ENCODE measurements around the gene SELENOO. TPM values are rescaled to one million over a fixed set of nuclear protein-coding genes. Genes with fewer than 3 reads are reported as not detected.

SELENOO gene
- total and polyA plus RNA-seq, 2 donors (not counting 1 experiment from before 2014, with no cell fraction given), result 62.1 to 74.6 TPM

DNA sequence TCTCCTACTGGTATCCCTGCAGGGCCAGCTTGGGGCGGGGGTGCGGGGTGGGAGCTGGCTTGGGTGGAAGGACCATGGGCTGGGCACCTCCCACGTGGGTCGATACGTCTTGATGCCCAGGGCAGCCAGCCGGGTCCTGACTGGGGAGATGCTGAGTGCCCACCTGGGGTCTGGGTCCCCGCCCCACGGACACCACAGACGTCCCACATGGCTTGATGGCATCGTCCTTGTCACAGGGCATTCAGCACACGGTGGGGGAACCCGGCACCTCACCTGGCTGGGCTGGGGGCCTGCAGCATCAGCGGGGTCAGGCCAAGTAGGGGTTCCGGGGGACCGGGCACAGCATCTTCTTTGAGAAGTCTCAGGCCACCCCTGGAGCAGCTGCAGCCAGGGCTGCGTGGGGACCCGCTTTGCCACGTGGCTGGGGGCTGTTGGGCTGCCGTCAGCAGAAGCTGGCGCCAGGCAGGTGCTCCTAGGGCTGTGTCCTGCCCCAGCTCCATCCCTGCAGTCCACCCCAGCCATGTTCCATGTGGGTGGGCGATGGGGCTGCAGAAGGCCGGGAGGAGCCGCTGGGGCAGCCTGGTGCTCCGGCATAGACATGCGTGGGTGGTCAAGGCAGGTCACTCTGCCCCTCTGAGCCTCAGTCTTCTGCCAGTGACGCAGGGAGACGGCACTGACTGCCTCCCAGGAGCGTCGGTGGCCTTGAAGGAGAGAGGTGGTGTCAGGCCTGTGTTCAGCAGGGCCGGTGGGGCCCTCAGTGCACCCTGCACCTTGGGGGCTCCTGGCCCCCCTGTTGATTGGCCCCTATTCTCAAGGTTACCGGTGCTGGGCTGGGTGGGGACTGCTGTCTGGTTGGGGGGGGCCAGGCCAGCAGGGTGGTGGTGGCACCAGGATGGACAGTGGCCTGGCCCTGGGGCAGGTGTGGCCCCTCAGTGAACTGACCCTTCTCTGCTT, 8.4 kb downstream of the SELENOO start:
- Histone ChIP-seq H3K27me3 (replicated peaks in 1 of 4; ENCODE audit: control extremely low read depth in 1 of 4, control insufficient read depth in 3 of 4, insufficient read depth in 4 of 4, low read length in 3 of 4) (no peaks in the 10 kb centered on the region), H3K4me2 (replicated peaks; ENCODE audit: low read depth, low read length, poor library complexity, severe bottlenecking) (no peak overlapping the region), H3K27ac (ENCODE audit: low read length in 2 of 2) (no peak overlapping the region), H3K79me2 (ENCODE audit: control insufficient read depth, insufficient read depth, low read length) (peaks cover 40% of the 10 kb centered on the region), H3K4me3 (ENCODE audit: control extremely low read depth in 1 of 5, extremely low read depth in 1 of 5, insufficient read depth in 1 of 5, low read depth in 2 of 5, low read length in 4 of 5) (no peak overlapping the region), H3K9ac (ENCODE audit: low read length) (no peak overlapping the region), H3K36me3 (replicated peaks in 1 of 2; ENCODE audit: control extremely low read depth in 1 of 2, control insufficient read depth in 1 of 2, extremely low read depth in 1 of 2, insufficient read depth in 2 of 2, low read length in 1 of 2) (peaks cover 3 to 45% of the 10 kb centered on the region in 2 experiments), H3K4me1 (ENCODE audit: control insufficient read depth in 2 of 2, insufficient read depth in 2 of 2, low read length in 2 of 2) (peaks cover 15 to 26% of the 10 kb centered on the region in 2 donors), H4K20me1 (ENCODE audit: control insufficient read depth, insufficient read depth, low read length, poor library complexity, severe bottlenecking) (peaks cover 78% of the 10 kb centered on the region), H3K9me3 (ENCODE audit: control extremely low read depth in 1 of 3, control insufficient read depth in 2 of 3, insufficient read depth in 1 of 3, low read length in 2 of 3) (no peaks in the 10 kb centered on the region), H2AFZ (ENCODE audit: insufficient read depth, low read depth, low read length, poor library complexity, severe bottlenecking) (no peak overlapping the region)
- intact Hi-C loops (cut with micrococcal nuclease), result loop anchor here (1.0 to 10.0 kb wide), 4 partner anchors 18 to 444 kb away; no protein-coding TSS in a partner anchor
- POLR2A ChIA-PET, result interaction anchor here (0.7 to 4.5 kb wide), 3 partner anchors 18 to 60 kb away, joined by 3 to 43 read pairs (median 5); no protein-coding TSS in a partner anchor
- DNase-seq, result no peak
- Mint-ChIP-seq H3K9me3 (ENCODE audit: insufficient read depth) (no peaks in the 10 kb centered on the region), H3K4me1 (peaks cover 35% of the 10 kb centered on the region), H3K27ac (peak overlapping the region; percentile 27), H3K27me3 (no peaks in the 10 kb centered on the region), H3K4me3 (no peak overlapping the region)
- WGBS (ENCODE audit: insufficient coverage), result 82% methylated on average over 31 of the region's 31 CpGs
- CTCF ChIA-PET, result interaction anchor here (0.6 to 5.2 kb wide), 9 partner anchors 15 to 405 kb away, joined by 3 to 75 read pairs (median 4); no protein-coding TSS in a partner anchor
- no peak for TF ChIP-seq EZH2 (IDR thresholded peaks at IDR 0.05; ENCODE audit: borderline replicate concordance, insufficient read depth, low read depth, low read length, poor library complexity, severe bottlenecking)
- peak; percentile 1 for ATAC-seq (ENCODE audit: low read depth)

DNA sequence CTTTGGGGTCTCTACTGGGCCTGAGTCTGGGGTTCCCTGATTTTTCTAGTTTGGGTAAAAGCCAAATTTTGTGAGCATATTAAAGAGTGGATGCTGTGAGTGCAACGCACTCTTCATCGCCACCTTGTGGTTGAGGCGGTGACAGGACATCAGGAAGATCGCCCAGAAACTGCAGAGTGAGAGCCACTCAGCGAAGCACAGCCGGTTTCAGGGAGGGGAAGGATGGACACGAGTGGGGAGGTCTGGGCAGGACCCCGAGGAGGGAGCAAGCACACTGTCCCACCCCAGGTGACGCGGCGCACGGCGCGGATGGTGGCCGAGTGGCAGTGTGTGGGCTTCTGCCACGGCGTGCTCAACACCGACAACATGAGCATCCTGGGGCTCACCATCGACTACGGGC, 9.1 kb downstream of the SELENOO start:
- Histone ChIP-seq H3K27me3 (replicated peaks in 1 of 4; ENCODE audit: control extremely low read depth in 1 of 4, control insufficient read depth in 3 of 4, insufficient read depth in 4 of 4, low read length in 3 of 4) (no peaks in the 10 kb centered on the region), H3K9ac (ENCODE audit: low read length) (no peak overlapping the region), H3K4me2 (replicated peaks; ENCODE audit: low read depth, low read length, poor library complexity, severe bottlenecking) (no peak overlapping the region), H2AFZ (ENCODE audit: insufficient read depth, low read depth, low read length, poor library complexity, severe bottlenecking) (no peak overlapping the region), H3K9me3 (ENCODE audit: control extremely low read depth in 1 of 3, control insufficient read depth in 2 of 3, insufficient read depth in 1 of 3, low read length in 2 of 3) (no peaks in the 10 kb centered on the region), H3K4me3 (ENCODE audit: control extremely low read depth in 1 of 5, extremely low read depth in 1 of 5, insufficient read depth in 1 of 5, low read depth in 2 of 5, low read length in 4 of 5) (no peak overlapping the region), H3K79me2 (ENCODE audit: control insufficient read depth, insufficient read depth, low read length) (peaks cover 36% of the 10 kb centered on the region), H3K36me3 (replicated peaks in 1 of 2; ENCODE audit: control extremely low read depth in 1 of 2, control insufficient read depth in 1 of 2, extremely low read depth in 1 of 2, insufficient read depth in 2 of 2, low read length in 1 of 2) (peaks cover 0 to 45% of the 10 kb centered on the region in 2 experiments), H3K4me1 (ENCODE audit: control insufficient read depth in 2 of 2, insufficient read depth in 2 of 2, low read length in 2 of 2) (peaks cover 15 to 26% of the 10 kb centered on the region in 2 donors), H4K20me1 (ENCODE audit: control insufficient read depth, insufficient read depth, low read length, poor library complexity, severe bottlenecking) (peaks cover 81% of the 10 kb centered on the region), H3K27ac (ENCODE audit: low read length in 2 of 2) (no peak overlapping the region)
- WGBS (ENCODE audit: insufficient coverage), result 63% methylated on average over 20 of the region's 20 CpGs
- peak overlapping the region; percentile 27 for H3K27ac Mint-ChIP-seq
- TF ChIP-seq, protein P1, sequence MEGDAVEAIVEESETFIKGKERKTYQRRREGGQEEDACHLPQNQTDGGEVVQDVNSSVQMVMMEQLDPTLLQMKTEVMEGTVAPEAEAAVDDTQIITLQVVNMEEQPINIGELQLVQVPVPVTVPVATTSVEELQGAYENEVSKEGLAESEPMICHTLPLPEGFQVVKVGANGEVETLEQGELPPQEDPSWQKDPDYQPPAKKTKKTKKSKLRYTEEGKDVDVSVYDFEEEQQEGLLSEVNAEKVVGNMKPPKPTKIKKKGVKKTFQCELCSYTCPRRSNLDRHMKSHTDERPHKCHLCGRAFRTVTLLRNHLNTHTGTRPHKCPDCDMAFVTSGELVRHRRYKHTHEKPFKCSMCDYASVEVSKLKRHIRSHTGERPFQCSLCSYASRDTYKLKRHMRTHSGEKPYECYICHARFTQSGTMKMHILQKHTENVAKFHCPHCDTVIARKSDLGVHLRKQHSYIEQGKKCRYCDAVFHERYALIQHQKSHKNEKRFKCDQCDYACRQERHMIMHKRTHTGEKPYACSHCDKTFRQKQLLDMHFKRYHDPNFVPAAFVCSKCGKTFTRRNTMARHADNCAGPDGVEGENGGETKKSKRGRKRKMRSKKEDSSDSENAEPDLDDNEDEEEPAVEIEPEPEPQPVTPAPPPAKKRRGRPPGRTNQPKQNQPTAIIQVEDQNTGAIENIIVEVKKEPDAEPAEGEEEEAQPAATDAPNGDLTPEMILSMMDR (IDR thresholded peaks at IDR 0.05), result peak; percentile 85
- TF ChIP-seq EZH2 (IDR thresholded peaks at IDR 0.05; ENCODE audit: borderline replicate concordance, insufficient read depth, low read depth, low read length, poor library complexity, severe bottlenecking), result no peak
- DNase-seq (peak; percentile 85), ATAC-seq (ENCODE audit: low read depth) (peak; percentile 26)
- no peaks in the 10 kb centered on the region for H3K9me3 Mint-ChIP-seq (ENCODE audit: insufficient read depth)
- no peak overlapping the region for H3K4me3 Mint-ChIP-seq
- H3K27me3 Mint-ChIP-seq, result no peaks in the 10 kb centered on the region
- peaks cover 34% of the 10 kb centered on the region for H3K4me1 Mint-ChIP-seq
- POLR2A ChIA-PET, result no interaction called here
- CTCF ChIA-PET, result interaction anchor here (4.6 to 6.4 kb wide), 2 partner anchors 19 to 61 kb away, joined by 41 to 57 read pairs; no protein-coding TSS in a partner anchor
- intact Hi-C loops (cut with micrococcal nuclease), result loop anchor here (1.0 to 10.0 kb wide), 5 partner anchors 19 to 445 kb away; no protein-coding TSS in a partner anchor
